Measurements from ENCODE around the gene PAPPA. TPM values are rescaled to one million over a fixed set of nuclear protein-coding genes. Genes with fewer than 3 reads are reported as not detected.

Gene PAPPA
- total RNA-seq, 2 donors from 2014 or later: 7.4 to 17.4 TPM

DNA sequence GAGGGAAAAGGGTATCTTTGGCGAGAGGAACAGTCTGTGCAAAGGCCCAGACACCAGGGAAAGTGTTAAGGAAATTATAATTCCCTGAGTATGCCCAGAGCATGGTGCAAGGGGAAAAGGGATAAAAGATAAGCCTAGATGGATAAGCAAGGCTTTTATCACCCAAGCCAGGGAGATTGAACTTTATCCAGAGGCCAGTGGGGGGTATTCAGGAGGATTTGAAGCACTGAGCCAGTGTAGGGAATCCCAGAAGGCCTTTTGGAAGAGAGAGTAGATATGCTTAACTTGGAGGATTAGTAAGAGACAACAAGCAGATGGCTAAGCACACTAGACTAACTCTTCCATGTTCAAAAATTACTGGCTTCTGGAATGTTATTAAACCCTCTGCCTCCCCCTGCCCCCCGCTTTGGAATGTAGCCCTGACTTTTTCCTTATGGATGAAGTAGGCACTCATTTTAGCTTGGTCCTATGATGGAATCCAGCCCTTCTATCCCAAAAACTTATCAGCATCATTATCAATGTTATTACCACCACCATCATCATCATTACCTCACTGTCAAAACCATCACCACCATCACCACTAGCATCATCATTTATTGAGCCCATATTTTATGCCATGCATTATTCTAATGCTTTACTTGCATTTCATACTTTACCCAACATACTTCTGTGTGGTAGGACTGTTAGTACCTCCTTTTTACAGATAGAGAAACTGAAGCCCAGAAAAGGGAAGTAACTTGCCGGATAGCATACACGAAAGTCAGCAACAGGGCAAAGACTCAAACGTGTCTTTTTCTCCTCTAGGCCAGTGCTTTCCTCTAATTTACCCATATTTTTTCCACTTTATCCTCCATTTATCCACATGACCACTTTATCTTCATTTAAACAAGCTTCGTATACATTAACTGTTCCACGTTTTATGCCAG lies 237.0 kb downstream of the PAPPA start:
- ATAC-seq (ENCODE audit: insufficient number of reproducible peaks, low FRiP score, low read depth) (no peak), DNase-seq (ENCODE audit: low spot score) (no peak)
- Histone ChIP-seq H3K4me3 (no peak overlapping the region), H3K4me1 (ENCODE audit: control insufficient read depth in 1 of 2, low read depth in 2 of 2) (no peaks in the 10 kb centered on the region), H3K27ac (no peak overlapping the region), H3K36me3 (peaks cover 15% of the 10 kb centered on the region), H3K27me3 (replicated peaks; ENCODE audit: insufficient read depth) (no peaks in the 10 kb centered on the region), H3K9me3 (no peaks in the 10 kb centered on the region)
- TF ChIP-seq CTCF (IDR thresholded peaks at IDR 0.05): no peak

GRCh38 chr9:116391306-116391900 lies 237.8 kb downstream of the PAPPA start:
- Histone ChIP-seq H3K36me3 (peaks cover 15% of the 10 kb centered on the region), H3K4me1 (ENCODE audit: control insufficient read depth in 1 of 2, low read depth in 2 of 2) (no peaks in the 10 kb centered on the region), H3K9me3 (no peaks in the 10 kb centered on the region), H3K27ac (no peak overlapping the region), H3K27me3 (replicated peaks; ENCODE audit: insufficient read depth) (no peaks in the 10 kb centered on the region), H3K4me3 (no peak overlapping the region)
- TF ChIP-seq CTCF (IDR thresholded peaks at IDR 0.05): no peak
- no peak for ATAC-seq (ENCODE audit: insufficient number of reproducible peaks, low FRiP score, low read depth)
- DNase-seq (ENCODE audit: low spot score): no peak

DNA sequence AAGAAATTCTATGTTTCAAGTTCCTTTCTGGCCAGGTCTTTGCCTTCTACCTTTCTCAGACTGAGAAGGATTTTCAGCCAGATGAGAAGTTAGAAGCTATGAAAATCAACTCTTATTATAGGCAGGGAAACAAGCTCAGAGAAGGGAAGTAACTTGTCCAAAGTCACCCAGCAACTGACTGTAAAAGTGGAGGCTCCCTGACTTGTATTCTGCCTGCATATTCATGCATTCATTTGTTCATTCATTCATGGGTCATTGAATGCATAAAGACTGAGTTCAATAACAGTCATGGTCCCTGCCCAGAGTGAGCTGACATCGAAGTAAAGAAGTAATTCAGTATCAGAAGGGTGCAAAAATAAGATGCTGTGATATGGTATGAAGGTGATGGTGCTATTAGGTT lies 239.6 kb downstream of the PAPPA start:
- Histone ChIP-seq H3K4me1 (ENCODE audit: control insufficient read depth in 1 of 2, low read depth in 2 of 2) (no peaks in the 10 kb centered on the region), H3K4me3 (no peak overlapping the region), H3K9me3 (no peaks in the 10 kb centered on the region), H3K27ac (no peak overlapping the region), H3K36me3 (peaks cover 12% of the 10 kb centered on the region), H3K27me3 (replicated peaks; ENCODE audit: insufficient read depth) (no peaks in the 10 kb centered on the region)
- TF ChIP-seq CTCF (IDR thresholded peaks at IDR 0.05): no peak
- DNase-seq (ENCODE audit: low spot score) (no peak), ATAC-seq (ENCODE audit: insufficient number of reproducible peaks, low FRiP score, low read depth) (no peak)

DNA sequence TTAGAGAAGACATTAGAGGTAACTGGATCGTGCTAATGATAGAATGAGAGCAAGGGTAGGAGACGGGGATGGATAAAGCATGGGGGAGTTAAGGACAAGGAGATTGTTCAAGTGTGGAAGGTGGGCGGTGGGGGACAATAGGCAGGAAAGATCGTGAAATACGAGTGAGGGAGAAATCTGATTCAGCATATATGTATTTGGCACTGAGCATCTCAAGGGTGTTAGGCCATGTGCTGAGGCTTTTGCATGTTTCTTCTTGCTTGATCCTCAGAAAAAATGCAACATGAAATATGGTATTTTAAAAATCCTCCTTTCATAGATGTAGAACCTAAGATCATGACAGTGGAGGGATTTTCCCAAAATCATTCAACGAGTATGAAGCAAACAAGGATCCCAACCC lies 240.5 kb downstream of the PAPPA start:
- ATAC-seq (ENCODE audit: insufficient number of reproducible peaks, low FRiP score, low read depth) (no peak), DNase-seq (ENCODE audit: low spot score) (no peak)
- no peaks in the 10 kb centered on the region for H3K9me3 ChIP-seq
- no peak overlapping the region for H3K27ac ChIP-seq
- peaks cover 12% of the 10 kb centered on the region for H3K36me3 ChIP-seq
- no peak for TF ChIP-seq CTCF (IDR thresholded peaks at IDR 0.05)
- H3K4me1 ChIP-seq (ENCODE audit: control insufficient read depth in 1 of 2, low read depth in 2 of 2): no peaks in the 10 kb centered on the region
- H3K27me3 ChIP-seq (replicated peaks; ENCODE audit: insufficient read depth): no peaks in the 10 kb centered on the region
- no peak overlapping the region for H3K4me3 ChIP-seq

DNA sequence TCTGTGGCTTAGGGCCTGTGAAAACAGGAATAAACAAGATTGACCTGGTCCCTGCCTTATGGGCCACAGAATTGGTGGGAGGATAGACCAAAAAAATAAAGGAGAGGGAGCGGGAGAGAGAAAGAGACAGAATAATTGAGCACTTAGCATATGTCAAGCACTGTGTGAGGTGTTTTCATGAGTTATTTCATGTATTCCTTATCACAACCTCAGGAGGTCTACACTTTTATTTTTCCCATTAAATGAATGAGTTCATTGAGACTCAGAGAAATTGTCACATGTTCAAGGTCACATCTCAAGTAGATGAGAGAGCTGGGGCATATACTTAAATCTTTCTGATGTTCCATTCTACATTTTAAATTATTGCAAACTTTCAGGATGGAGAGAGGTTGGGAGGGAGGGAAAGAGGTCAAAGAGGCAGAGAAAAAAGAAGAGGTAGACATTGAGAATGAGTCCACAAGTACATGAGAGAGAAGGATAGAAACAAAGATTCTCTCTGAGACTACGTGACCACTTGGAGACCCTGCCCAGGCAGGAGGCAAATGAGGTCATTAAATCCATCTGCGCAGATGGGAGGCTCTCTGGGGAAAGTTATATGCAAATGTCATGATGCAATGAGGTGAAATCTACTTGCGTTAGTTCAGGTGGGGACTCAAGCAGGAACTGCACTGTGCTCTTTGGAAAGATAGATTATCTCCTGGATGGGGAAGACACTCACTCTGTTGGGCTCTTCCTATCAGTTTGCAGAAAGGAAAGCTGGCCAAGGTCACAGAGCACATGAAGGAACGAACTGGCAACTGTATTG lies 241.5 kb downstream of the PAPPA start:
- Histone ChIP-seq H3K4me1 (ENCODE audit: control insufficient read depth in 1 of 2, low read depth in 2 of 2) (no peaks in the 10 kb centered on the region), H3K27me3 (replicated peaks; ENCODE audit: insufficient read depth) (no peaks in the 10 kb centered on the region), H3K36me3 (peaks cover 12% of the 10 kb centered on the region), H3K9me3 (no peaks in the 10 kb centered on the region), H3K4me3 (no peak overlapping the region), H3K27ac (no peak overlapping the region)
- no peak for TF ChIP-seq CTCF (IDR thresholded peaks at IDR 0.05)
- no peak for DNase-seq (ENCODE audit: low spot score)
- no peak for ATAC-seq (ENCODE audit: insufficient number of reproducible peaks, low FRiP score, low read depth)

Measured in thoracic aorta (tissue), 2 donors.